NCI-H2227 (cell line): ENCODE results near the gene SLC9A9.
A peak's percentile ranks its signal among the peaks of the same experiment; 100 is the strongest.
"Not testable (repeated sequence)": the region's sequence is repeated elsewhere in the genome, so short reads cannot be mapped to it uniquely, and the experiment has no call there.

Experiments
- DNase-seq: peaks from one replicate; lab custom pipeline; 2025; ENCODE audit not compliant: unreplicated experiment; lab: John Stamatoyannopoulos, UW

The SLC9A9 gene

GRCh38 chr3:143698682-143699303, 149.5 kb downstream of the SLC9A9 start:
- no peak for DNase-seq

GRCh38 chr3:143697975-143698374, 150.3 kb downstream of the SLC9A9 start:
- no peak for DNase-seq

- not testable (repeated sequence) for DNase-seq
Measured at GRCh38 chr3:143695333-143695732, 152.9 kb downstream of the SLC9A9 start.

GRCh38 chr3:143693506-143693905, 154.8 kb downstream of the SLC9A9 start:
- no peak for DNase-seq

GRCh38 chr3:143686638-143687197, 161.6 kb downstream of the SLC9A9 start:
- DNase-seq, result no peak

DNA sequence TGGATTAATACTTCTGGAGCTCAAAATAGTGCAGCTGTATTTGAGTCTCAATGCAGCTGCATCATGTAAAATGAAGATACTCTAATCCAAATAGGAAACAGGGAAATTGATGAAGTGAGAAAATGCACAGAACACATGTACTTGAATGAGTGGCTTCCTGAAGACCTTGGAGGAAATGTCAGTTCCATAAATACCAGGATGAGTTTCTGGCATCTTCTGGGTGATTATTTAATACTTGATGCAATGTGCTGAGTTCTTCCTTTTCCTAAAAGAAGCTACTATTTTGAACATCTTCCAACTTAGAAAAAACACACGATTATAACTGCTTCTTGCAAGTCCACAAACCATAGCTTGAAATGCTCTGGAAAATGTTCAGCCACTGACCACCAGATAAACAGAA, 162.8 kb downstream of the SLC9A9 start:
- DNase-seq, result no peak

DNA sequence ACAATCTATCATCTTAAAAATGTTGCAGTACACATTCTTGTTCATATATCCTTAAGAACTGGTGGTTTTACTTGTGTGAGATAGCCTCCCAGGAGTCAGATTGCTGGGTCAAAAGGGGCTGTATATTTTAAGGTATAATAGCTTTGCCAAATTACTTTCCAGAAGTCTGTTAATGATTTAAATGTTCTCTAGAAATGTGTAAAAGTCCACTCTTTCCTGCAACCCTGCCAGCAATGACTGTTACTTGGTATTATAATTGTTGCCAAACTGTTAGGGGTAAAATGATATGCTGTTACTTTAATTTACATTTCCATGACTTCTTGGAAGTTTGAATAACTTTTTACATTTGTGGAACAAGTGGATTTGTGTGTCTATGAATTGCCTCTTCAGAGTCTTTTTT, 170.8 kb downstream of the SLC9A9 start:
- DNase-seq, result no peak

- DNase-seq, result no peak
Measured at GRCh38 chr3:143676747-143677146, 171.5 kb downstream of the SLC9A9 start.

- no peak for DNase-seq
Measured at GRCh38 chr3:143676021-143676420, 172.2 kb downstream of the SLC9A9 start.

- peak; percentile 78 for DNase-seq
Measured at GRCh38 chr3:143674100-143674968, 173.9 kb downstream of the SLC9A9 start.

GRCh38 chr3:143672396-143673165, 175.7 kb downstream of the SLC9A9 start:
- DNase-seq, result no peak

- DNase-seq, result no peak
Measured at GRCh38 chr3:143671626-143672025, 176.6 kb downstream of the SLC9A9 start.

DNA sequence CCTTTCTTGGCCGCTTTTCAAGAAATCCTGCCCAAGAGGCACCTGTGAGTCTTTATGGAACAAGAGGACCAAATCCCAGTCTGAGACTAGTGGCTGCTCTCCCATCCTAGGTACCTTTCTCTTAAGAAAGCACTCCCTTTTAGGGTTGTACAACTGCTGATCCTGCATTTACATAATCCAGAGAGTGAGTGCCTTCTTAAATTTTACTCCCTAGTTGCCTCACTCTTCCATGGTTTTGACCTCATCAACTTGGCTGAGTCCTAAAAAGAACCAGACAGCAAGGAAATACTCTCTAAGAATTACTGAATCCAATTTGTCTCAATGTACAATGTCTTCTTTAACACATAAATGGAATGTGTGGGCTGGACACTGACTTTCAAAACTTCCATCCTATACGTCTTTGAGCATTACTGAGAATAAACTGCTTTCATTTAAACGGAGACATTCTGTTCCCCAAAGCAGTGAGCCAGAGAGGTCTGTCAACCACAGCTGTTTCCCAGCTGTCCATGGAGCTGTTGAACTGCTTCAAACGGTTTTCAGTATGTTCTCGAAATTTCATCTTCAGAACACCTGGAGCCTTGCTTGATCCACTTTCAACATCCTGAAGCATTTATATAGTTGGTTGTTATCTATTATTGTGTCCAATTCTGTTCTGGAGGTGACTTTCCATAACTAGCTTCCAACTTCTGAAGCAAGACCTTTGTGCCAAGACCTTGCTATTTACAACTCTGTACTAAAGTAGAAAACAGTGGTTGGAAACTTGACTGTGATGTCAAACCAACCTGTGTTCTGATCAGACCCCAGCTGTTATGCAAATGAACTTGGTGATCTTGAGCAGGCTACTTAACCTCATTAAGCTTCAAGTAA, 179.1 kb downstream of the SLC9A9 start:
- DNase-seq, result no peak

DNA sequence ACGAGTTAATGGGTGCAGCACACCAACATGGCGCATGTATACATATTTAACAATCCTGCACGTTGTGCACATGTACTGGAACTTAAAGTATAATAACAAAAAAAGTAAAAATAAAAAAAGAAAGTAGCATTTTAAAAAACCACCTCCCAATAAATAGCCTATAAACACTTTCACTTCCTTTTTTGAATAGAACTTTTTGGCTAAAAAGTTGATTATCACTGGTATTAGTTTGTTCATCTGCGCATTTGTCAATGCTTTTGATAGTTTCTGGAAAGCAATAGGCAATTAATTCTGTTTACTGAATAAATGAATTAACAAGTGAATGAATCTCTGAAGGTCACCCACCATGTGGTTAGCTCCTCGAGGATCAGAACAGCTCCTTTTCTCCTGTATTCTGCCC, 179.9 kb downstream of the SLC9A9 start:
- DNase-seq, result no peak

- DNase-seq, result no peak
Measured at GRCh38 chr3:143661677-143662076, 186.6 kb downstream of the SLC9A9 start.

GRCh38 chr3:143658861-143659260, 189.4 kb downstream of the SLC9A9 start:
- no peak for DNase-seq

- no peak for DNase-seq
Measured at GRCh38 chr3:143658116-143658515, 190.2 kb downstream of the SLC9A9 start.

- no peak for DNase-seq
Measured at GRCh38 chr3:143657391-143657790, 190.9 kb downstream of the SLC9A9 start.

- no peak for DNase-seq
Measured at GRCh38 chr3:143654906-143655305, 193.4 kb downstream of the SLC9A9 start.

DNA sequence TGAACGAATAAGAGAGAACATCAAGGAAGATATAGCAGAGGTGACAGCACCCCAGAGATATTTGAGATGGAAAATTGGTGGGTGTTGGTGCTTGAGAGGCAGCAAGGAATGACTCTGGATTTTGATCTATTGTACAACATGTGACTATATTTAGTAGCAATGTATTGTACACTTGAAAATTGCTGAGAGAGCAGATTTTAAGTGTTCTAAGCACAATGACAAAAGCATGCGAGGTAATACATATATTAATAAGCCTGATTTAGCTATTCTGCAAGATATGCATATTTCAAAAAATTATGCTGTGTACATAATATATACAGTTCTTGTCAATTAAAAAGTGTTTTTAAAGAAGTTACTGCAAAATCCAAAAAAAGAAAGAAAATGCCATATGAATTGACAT, 194.3 kb downstream of the SLC9A9 start:
- DNase-seq, result no peak
